NCI-H1694 (cell line): Measurements from ENCODE around the gene HIGD1A.

Experiments used
- DNase-seq: peaks from one replicate; lab custom pipeline; 2025; lab: John Stamatoyannopoulos, UW

HIGD1A gene

DNA sequence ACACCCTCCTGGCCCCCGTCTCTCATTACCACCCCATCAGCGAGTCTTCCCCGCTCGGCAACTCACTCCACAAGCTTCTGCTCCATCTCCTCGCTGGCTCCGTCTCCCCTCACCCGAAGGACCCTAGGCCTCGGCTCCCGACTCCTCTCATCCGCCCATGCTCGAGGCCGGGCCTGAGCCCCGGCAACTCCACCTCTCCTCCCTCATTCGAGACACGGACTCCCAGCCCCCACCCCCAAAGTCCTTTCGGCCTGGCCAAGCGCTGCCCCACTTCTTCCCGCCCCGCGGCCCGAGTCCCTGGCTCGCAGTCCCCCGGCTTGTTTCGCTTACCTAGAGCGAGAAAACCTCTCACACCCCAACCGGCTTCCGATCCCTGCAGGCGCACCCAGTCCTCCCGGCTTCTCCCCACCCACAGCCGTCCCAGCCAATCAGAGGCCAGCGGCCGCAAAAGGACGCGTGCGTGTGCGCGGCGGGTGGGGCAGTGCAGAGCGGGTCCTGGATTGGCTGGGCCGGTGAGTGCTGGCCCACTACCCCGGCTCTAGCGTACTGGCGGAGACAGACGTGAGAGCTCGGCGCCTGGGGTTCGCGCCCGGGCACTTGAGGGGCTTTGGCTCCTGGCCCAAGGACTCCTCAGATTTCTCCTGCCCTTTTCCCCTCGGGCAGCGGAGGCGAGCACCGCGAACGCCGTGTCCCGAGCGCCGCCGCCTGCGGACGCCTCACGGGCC lies at the start of gene HIGD1A:
HIGD1A (minus strand) TSS at position 385 of the 725 bp plus-strand sequence. CDS start 10,237 bp downstream, outside the sequence.
- peak; percentile 38 for DNase-seq

DNA sequence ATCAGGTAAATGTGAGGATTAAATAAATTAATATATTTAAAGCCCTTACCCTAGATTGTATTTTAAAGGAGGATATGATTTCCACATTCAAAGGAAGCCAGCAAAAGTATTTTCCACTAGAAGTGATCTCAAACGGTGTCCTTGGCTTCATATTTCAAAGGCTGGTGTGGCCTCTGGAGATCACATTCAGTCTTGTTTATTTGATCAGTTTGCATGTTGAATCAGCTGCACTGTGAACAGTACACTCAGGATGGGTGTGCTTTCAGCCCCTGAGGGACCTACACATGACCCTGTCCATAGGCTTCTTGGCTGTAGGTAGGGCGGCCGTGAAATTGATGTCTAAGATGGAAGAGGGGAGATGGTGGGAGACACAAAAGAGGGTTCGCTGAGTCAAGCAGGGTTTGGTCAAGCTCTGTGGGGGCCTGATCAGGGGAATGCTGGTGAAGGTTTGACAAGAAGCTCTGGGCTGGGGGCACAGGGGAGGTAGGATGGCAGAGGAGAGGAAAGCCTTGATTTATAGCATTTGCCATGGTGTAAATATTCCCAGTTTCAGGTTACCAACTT lies 49.5 kb upstream of the HIGD1A start:
- DNase-seq = no peak

DNA sequence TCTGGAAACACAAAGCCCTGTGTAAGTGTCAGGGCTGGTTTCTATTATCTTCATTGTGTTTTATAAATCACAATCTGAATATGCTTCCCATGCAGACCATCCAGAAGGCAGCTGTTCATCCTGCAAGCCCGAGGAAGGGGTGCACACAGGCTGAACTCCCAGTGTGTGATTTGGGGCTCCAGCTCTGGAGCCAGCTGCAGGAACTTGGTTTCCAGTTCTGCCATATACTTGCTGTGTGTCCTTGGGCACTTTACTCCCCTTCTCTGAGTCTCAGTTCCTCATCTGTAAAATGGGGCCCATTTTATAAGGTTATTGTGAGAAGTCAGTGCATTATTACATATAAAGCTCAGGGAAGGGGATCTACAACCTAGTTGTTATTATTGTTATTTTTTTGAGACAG lies 48.8 kb upstream of the HIGD1A start:
- no peak for DNase-seq

DNA sequence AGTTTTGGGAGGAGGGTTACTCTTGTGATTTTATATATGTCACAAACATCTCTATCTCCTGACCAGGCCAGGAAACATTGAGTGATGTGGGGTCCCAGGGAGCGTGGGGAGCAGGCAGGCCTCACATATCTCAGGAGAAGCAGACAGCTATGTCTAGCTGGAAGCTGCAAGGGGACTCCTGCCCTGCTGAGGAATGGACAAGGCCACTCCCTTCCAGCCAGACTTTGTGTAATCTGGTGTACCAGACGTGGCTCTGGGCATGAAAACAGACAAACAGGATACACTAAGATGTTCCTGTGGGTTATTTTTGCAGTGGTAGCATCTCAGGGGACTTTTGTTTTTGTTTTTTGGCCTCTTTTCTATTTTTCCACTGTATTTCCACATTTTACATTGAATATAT lies 48.2 kb upstream of the HIGD1A start:
- no peak for DNase-seq

DNA sequence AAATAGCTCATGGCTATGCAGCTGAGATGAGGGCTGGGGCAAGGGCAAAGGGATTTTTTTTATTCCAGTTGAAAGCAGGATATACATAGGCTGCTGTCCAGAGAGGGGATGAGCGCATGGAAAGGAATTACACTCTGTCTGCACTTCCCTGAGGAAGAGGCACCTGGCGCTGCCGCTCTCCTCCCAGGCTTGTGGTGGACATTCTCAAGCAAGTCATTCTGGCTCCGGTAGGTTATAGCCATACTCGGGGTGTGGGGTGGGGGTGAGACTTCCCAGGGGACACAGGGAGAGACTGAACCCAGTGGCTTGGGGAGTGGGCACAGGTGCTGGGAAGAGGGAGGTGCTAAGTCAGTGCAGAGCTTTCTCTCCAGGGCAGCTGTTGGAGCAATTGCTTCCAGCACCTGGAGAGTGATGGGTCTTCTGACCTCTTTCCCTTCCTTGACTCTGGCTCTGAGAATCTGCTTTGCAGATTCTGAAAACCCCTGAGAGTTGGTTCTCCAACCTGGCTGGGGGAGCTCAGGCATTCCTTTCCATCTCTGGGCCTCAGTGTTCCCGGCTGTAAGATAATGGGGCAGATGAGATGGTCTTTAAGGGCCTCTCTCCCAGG lies 47.0 kb upstream of the HIGD1A start:
- no peak for DNase-seq

DNA sequence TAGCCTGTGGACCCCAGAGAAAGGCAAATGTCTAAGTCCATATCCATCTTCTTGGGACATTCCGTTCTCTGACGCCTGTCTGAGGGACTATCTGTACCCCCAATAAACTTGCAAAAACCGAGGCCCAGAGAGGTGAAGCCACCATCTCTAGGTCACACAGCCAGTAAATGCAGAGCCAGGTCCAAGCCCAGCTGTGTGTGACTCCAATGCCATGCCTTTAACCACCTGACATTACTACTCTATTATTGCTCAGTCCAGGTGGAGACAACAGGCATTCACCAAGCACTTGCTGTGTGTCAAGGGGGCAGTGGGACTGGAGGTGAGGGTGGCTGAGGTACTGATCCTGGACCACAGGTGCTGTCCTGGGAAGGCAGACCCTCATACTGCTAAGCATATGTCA lies 46.0 kb upstream of the HIGD1A start:
- no peak for DNase-seq

DNA sequence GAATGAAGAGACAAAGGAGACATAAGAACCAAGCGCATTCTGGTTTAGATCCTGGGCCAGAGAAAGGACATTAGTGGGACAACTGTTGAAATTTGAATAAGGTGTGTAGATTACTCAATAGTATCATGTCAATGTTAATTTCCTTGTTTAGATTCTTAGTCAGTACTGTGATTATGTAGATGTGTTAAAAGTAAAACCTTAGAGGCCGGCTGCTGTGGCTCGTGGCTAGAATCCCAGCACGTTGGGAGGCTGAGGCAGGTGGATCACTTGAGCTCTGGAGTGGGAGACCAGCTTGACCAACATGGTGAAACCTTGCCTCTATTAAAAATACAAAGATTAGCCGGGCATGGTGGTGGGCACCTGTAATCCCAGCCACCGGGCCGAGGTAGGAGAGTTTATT lies 44.7 kb upstream of the HIGD1A start:
- DNase-seq = no peak

DNA sequence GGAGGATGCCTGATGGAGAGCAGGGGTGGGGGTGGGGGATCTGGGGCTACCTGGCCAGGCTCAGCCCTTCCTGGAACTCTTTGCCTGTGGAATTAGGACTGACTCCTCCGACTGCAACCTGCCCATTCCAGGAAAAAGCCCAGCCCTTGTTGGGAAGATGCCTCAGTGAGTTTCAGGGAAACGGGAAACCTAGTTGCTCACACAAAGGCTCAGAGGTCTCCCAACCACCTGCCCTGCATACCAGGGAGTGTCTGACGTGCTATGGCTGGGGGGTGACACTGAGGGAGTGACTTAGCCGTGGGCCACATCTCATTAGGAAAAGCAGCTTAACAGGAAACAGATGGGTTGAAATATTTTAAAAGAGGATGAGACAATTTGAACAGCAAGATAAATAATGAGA lies 43.4 kb upstream of the HIGD1A start:
- DNase-seq = no peak

DNA sequence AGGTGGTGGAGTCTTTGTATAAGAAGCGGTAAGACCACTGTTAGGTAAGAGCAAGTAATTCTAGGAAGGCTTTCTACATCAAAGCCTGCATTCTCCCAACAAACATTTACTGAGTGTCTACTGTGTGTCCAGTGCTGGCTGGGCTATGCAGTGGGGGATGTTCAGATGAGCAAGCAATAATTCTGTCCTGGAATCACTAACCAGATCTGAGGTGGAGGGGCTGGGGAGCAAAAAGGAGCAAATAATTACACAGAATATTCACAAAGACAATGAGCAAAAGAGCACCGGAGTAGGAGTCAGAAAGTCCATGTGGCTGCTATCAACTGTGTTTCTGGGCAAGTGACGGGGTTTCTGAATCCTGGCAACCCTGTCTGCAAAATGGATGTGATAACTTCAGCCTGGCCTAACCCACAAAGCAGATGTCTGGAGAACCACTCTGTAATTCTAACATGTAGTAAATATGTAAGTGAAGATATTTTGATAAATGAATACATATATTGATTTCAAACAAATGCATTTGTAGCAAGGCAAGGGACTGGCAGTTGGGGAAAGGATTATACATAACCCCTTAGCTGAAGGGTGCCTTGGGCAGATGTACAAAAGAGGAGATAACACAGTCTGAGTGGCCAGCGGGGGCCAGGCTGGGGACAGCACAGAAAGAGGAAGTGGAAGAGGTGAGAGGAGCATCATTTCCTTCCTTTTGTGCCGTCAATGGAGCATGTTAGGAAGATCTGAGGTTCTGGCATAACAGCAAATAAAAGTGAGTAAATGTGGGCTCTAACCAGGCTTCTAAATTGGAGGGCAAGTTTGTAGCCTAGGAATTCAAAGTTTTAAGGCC lies 42.6 kb upstream of the HIGD1A start:
- DNase-seq = no peak

DNA sequence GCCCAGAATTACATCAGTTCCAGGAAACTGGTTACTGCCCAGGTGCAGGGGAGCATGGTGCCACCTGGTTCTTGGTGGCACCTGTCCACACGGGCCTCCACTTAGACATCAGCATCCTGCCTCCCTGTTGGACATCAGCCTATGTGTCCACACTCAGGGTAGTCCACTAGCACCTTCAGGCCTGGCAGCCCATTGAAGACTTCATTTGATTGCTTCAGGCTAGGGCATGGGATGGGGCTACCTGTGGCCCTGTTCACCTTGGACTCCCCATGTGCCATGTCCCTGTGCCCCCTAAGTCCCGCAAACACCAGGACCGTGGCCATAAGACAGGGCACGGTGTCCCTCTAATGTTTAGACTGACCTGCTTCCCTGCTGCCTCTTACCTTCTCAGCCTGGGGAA lies 40.5 kb upstream of the HIGD1A start:
- no peak for DNase-seq

DNA sequence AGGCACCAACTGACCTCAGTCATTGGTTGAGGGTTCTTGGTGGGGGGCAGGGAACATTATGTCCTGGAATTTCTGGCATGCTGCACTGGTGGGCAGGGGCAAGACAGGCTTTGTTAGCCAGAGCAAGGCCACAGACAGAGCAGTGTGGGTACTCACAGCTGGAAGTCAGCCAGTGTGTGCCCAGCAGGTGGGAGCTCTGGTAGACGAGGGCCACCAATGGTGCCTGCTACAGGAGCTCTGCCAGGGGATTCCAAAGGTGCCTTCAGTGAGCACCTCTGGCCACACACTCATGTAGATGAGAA lies 40.1 kb upstream of the HIGD1A start:
- no peak for DNase-seq

DNA sequence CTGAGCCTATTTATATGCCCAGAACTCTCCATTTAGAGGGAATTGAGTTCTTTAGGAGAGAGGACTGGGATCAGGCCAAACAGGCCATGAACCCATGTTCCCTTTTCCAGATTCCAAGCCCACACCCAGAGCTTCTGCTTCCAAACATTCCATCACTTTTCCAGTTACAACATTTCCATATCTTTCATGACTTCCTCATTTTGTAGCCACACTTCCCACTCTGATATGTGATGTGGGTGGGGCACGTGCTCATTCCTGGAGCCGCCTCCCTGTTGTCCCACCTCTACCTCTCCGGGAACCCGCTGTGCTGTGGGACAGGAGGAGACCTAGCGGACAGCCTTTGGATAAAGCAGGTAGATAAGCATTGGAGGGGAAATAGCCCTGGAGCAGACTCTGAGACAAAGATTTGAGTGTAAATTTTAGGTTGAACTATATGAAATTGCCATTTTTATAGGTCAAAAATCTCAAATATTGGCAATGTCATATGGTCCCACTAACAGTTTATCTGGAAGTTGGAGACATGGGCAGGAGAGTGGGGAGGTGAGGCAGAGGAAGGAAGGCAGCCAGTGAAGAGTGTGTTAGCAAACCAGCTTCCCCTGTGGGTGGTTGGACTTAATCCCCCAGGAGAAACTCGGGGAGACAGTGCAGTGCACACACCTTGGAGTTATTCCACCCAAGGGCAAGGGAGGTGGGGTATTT lies 39.6 kb upstream of the HIGD1A start:
- DNase-seq = no peak

DNA sequence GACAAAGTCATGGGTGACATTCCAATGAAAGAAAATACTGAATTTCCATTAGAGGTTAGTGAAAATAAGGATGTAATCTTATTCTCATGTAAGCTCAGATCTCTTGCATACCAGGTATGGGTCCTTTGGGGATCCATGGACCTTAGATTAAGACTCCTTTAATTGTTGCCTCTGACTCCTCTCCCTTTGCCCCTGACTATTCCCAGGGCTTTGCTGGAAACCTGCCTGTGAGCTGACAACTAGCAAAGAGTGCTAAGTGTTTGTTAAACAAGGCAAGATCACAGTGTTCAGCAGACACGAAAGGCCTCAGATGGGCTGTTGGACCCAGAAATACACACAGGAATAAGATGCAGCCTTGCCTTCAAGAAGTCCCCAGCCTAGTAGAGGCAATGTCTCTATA lies 37.0 kb upstream of the HIGD1A start:
- no peak for DNase-seq

DNA sequence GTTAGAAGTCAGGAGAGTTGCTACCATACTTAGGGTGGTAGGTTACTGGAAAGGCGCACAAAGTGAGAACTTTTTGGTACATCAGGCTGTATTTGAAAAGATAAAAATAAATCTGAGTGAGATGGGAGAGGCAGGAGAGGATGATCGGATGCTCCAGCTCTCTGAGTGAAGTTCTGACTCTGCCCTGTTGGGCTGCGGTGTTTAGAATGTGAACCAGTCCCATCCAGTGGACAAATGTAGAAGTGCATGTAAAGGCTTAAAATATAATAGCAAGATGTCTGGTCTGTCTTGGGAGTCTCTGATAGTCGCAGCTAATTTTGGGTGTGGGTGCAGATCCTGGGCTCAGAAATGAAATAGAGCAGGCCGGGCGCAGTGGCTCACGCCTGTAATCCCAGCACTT lies 35.3 kb upstream of the HIGD1A start:
- peak; percentile 29 for DNase-seq

DNA sequence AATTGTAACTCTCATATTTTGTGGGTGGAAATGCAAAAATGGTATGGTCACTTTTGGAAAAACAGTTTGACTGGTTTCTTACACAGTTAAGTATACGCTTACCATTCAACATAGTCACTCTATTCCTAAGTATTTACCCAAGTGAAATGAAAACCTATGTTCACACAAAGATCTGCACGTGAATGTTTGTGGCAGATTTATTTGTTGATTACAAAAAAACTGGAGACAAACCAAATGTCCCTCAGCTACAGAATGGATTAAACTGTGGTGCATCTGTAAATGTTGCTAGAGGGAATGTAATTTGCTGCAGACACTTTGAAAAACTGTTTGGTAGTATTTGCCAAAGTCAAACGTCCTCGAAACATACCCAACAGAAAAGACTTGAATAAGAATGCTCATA lies 34.3 kb upstream of the HIGD1A start:
- no peak for DNase-seq

DNA sequence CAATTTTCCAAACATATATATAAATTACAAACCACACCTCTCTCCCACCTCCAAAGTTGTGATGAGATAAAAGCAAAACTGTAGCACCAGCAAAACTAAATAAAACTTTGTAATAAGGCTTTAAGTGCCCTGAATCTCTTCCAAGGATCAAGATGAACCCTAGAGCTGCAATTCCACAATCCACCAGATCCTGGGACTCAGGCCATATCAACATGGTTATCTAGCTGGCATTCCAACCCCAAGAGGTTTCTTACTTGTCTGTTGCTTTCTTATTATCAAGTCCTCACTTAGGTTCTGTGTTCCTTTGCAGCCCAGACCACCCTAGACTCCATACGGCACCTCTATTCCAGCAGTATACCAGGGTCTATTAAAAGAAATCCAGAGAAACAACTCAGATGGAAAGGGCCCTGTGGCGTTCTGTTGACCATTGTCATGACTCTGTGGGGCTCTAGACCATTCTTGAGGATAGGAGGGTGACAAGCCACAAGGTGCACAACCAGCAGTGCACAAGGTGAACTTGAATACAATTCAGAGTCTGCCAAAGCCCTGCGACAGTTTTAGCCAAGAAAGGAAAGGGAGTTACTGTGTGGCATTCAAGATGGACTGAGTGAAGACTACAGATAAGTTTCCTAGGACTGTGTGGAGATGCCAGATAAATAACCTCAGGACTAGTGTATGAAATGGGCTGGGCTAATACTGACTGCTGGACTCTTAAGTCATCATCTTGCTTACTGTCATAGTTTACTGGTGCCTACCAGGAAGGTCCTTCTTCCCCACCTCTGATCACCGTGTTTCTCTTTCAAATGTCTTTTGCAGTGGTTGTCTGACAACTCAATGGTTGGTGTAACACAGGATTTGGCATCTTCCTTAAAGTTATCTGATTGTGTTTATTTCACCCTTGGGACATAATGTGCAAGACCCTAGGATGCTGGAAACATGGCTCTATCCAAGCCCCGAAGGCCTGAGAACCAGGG lies 32.1 kb upstream of the HIGD1A start:
- no peak for DNase-seq

DNA sequence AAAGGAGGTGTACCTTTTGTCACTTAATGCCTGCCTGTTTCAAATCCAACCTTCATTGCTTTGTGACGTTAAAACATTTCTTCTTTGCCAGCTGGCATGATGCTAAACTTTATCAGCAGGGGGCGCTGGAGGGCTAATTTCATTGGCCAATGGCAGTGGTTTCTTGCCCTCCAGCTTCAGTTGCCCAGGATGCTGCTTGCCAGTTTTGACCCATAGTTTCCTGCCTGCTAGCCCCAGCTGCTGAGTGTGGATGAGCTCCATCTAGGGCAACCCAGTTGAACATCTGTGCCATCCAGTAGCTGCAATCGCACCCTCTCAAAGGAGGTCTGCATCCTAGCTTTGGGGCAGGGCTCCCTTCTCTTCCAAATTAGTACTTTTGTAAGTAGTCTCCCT lies 27.0 kb upstream of the HIGD1A start:
- DNase-seq = peak; percentile 61

DNA sequence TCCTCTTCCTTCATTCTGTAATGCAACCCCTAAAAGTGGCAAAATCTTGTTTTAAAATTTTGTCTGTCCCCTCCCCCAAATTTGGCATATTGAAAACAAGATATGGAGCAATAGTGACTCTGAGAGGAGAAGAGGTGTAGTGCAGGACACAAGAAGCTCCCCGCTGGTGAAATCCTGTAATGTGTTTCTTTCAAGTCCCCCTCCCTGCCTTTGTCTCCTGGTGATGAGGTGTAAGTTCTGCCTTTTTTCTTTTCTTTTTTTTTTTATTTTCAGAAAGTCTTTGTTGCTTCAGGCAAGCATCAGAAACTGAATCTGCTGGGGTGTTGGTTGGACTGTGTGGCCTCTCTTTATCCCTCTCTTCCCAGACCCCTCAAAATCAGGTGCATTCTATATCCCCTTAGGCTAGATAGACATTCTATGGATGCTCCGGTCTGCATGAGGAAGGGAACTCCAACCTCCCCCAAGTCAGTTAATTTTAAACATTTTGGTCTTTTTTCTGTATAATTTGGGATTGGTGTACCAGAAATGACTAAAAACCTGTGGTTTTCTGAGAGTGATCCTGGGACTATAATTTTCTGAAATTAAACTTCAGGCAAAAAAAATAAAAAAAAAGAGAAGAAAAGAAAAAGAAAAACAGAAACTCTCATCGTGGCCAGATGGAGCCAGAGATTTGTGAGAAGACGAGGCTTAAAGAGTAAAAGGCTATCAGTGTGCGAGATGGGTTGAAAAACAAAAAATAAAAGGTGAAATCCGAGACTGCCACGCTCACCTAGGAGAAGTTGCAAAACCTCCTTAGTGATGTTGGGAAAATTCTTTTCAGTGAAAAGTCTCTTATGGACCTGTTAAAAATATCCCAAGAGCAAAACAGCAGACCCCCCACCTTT lies 26.4 kb upstream of the HIGD1A start:
- peak; percentile 17 for DNase-seq

DNA sequence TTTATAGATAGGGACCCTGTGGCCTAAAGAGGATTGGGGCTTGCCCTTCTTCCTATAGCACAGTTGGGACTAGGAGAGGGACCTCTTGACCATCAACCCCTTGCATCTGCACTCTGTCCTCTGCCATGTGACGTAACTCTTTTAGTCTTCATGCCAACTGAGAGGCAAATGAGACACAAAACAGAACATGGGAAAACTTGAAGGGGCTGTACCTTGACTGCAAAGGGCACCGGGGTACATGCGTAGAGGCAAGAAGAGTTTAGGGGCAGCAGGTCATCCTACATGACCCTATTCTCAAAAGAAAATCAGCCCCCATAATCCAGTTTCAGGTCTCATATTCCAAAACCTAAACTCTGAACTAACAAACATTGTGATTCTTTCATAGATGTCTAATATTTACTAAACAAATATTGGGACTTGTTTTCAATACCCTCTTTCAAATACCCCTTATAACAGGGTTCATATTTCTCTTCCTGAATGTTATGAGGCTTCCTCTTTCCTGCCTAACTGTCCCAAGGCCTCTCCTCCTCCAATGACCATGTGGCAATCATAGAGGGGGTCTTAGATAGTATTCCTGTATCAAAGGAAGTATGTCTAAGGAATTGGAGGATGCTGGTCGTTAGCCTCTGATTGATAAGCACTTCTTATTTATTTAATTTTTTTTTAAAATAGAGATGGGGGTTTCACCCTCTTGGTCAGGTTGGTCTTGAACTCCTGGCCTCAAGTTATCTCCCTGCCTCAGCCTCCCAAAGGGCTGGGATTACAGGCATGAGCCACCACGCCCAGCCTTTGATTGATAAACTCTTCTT lies 25.5 kb upstream of the HIGD1A start:
- DNase-seq = no peak
